Large intestine (tissue), 3 donors: ENCODE results near the gene FRMD3. TPM values are rescaled to one million over a fixed set of nuclear protein-coding genes. Genes with fewer than 3 reads are reported as not detected.

ENCODE experiments used
- DNase-seq, 2 donors: peaks; one replicate each; pipeline versions ENCODE4 v3.0.0 to v3.0.0-alpha.2; 2013
- H3K27ac ChIP-seq: one replicate; pipeline ENCODE4 v1.5.1; 2013; ENCODE audit warnings: low read length
- H3K27me3 ChIP-seq: 2 replicates; pipeline ENCODE4 v1.6.1; 2013; ENCODE audit warnings: low read length; ENCODE audit not compliant: control insufficient read depth, insufficient read depth
- H3K36me3 ChIP-seq: 2 replicates; pipeline ENCODE4 v1.6.1; 2013; ENCODE audit warnings: low read length; ENCODE audit not compliant: control insufficient read depth, insufficient read depth
- H3K4me1 ChIP-seq: one replicate; pipeline ENCODE4 v1.6.1; 2013; ENCODE audit warnings: low read length; ENCODE audit not compliant: control insufficient read depth, insufficient read depth
- H3K4me3 ChIP-seq: one replicate; pipeline ENCODE4 v1.5.1; 2013; ENCODE audit warnings: low read length
- H3K9me3 ChIP-seq: one replicate; pipeline ENCODE4 v1.6.1; 2013; ENCODE audit warnings: mild to moderate bottlenecking, low read depth, low read length, moderate library complexity; ENCODE audit not compliant: control insufficient read depth
- WGBS: methylation state at CpG from one replicate; pipeline ENCODE4 v1.1.5; 2013; ENCODE audit warnings: low lambda C conversion rate; ENCODE audit not compliant: insufficient coverage; 5-methylcytosine and 5-hydroxymethylcytosine counted together
- polyA plus RNA-seq: library from polyadenylated mRNA; unstranded; fragments of 120-200 nt; gene quantifications from one replicate; pipeline ENCODE4 v1.2.1, GENCODE V29; 2013

Gene FRMD3
- polyA plus RNA-seq, 1 donor: 4.4 TPM

GRCh38 chr9:83447351-83447750 lies 90.8 kb downstream of the FRMD3 start:
- Histone ChIP-seq H3K27ac (no peak overlapping the region), H3K36me3 (no peaks in the 10 kb centered on the region), H3K9me3 (no peaks in the 10 kb centered on the region), H3K4me3 (no peak overlapping the region), H3K4me1 (no peaks in the 10 kb centered on the region), H3K27me3 (no peaks in the 10 kb centered on the region)
- no CpG with 5 or more reads among the region's 8 CpGs for WGBS
- no peak for DNase-seq

GRCh38 chr9:83445703-83446265 lies 92.4 kb downstream of the FRMD3 start:
- DNase-seq: no peak
- no peaks in the 10 kb centered on the region for H3K36me3 ChIP-seq
- WGBS: no CpG with 5 or more reads among the region's 6 CpGs
- H3K9me3 ChIP-seq: no peaks in the 10 kb centered on the region
- no peaks in the 10 kb centered on the region for H3K4me1 ChIP-seq
- no peak overlapping the region for H3K27ac ChIP-seq
- H3K4me3 ChIP-seq: no peak overlapping the region
- no peaks in the 10 kb centered on the region for H3K27me3 ChIP-seq

- H3K27me3 ChIP-seq: no peaks in the 10 kb centered on the region
- no peak for DNase-seq
- no peaks in the 10 kb centered on the region for H3K36me3 ChIP-seq
- no peaks in the 10 kb centered on the region for H3K9me3 ChIP-seq
- no peak overlapping the region for H3K4me3 ChIP-seq
- no peak overlapping the region for H3K27ac ChIP-seq
- no peaks in the 10 kb centered on the region for H3K4me1 ChIP-seq
- WGBS: no CpG with 5 or more reads among the region's 4 CpGs
These were observed 94.1 kb downstream of the FRMD3 start for GRCh38 chr9:83444110-83444509.

GRCh38 chr9:83441390-83441789 lies 96.8 kb downstream of the FRMD3 start:
- no peaks in the 10 kb centered on the region for H3K9me3 ChIP-seq
- H3K4me3 ChIP-seq: no peak overlapping the region
- H3K27ac ChIP-seq: no peak overlapping the region
- no peaks in the 10 kb centered on the region for H3K36me3 ChIP-seq
- H3K27me3 ChIP-seq: no peaks in the 10 kb centered on the region
- no peak for DNase-seq
- no CpG with 5 or more reads among the region's 3 CpGs for WGBS
- no peaks in the 10 kb centered on the region for H3K4me1 ChIP-seq

GRCh38 chr9:83440641-83441040 lies 97.6 kb downstream of the FRMD3 start:
- Histone ChIP-seq H3K27ac (no peak overlapping the region), H3K27me3 (no peaks in the 10 kb centered on the region), H3K9me3 (no peaks in the 10 kb centered on the region), H3K36me3 (no peaks in the 10 kb centered on the region), H3K4me1 (no peaks in the 10 kb centered on the region), H3K4me3 (no peak overlapping the region)
- DNase-seq: no peak
- no CpG with 5 or more reads among the region's 5 CpGs for WGBS

- H3K9me3 ChIP-seq: no peaks in the 10 kb centered on the region
- H3K27me3 ChIP-seq: no peaks in the 10 kb centered on the region
- no peak overlapping the region for H3K27ac ChIP-seq
- DNase-seq: no peak
- no peak overlapping the region for H3K4me3 ChIP-seq
- no CpG with 5 or more reads among the region's 4 CpGs for WGBS
- no peaks in the 10 kb centered on the region for H3K36me3 ChIP-seq
- H3K4me1 ChIP-seq: peaks cover 3% of the 10 kb centered on the region
These were observed 102.9 kb downstream of the FRMD3 start for GRCh38 chr9:83435301-83435700.

- DNase-seq: no peak
- H3K36me3 ChIP-seq: no peaks in the 10 kb centered on the region
- H3K27me3 ChIP-seq: no peaks in the 10 kb centered on the region
- H3K4me3 ChIP-seq: no peak overlapping the region
- H3K27ac ChIP-seq: no peak overlapping the region
- no CpG with 5 or more reads among the region's 1 CpG for WGBS
- no peaks in the 10 kb centered on the region for H3K9me3 ChIP-seq
- peaks cover 3% of the 10 kb centered on the region for H3K4me1 ChIP-seq
These were observed 103.9 kb downstream of the FRMD3 start for GRCh38 chr9:83434254-83434653.

- WGBS: no CpG with 5 or more reads among the region's 1 CpG
- Histone ChIP-seq H3K27me3 (no peaks in the 10 kb centered on the region), H3K27ac (no peak overlapping the region), H3K9me3 (no peaks in the 10 kb centered on the region), H3K4me3 (no peak overlapping the region), H3K36me3 (no peaks in the 10 kb centered on the region), H3K4me1 (peaks cover 3% of the 10 kb centered on the region)
- DNase-seq: no peak
These were observed 104.4 kb downstream of the FRMD3 start for GRCh38 chr9:83433846-83434245.

- DNase-seq: no peak
- Histone ChIP-seq H3K36me3 (no peaks in the 10 kb centered on the region), H3K27ac (no peak overlapping the region), H3K4me1 (peaks cover 3% of the 10 kb centered on the region), H3K27me3 (no peaks in the 10 kb centered on the region), H3K4me3 (no peak overlapping the region), H3K9me3 (no peaks in the 10 kb centered on the region)
- WGBS: 100% methylated on average over 1 of the region's 2 CpGs
These were observed 105.2 kb downstream of the FRMD3 start for GRCh38 chr9:83432877-83433550.

- Histone ChIP-seq H3K4me3 (no peak overlapping the region), H3K9me3 (no peaks in the 10 kb centered on the region), H3K27me3 (no peaks in the 10 kb centered on the region), H3K4me1 (peaks cover 3% of the 10 kb centered on the region), H3K36me3 (no peaks in the 10 kb centered on the region), H3K27ac (no peak overlapping the region)
- WGBS: no CpG with 5 or more reads among the region's 6 CpGs
- no peak for DNase-seq
These were observed 106.0 kb downstream of the FRMD3 start for GRCh38 chr9:83432104-83432627.
